AG09319 (cell line): ENCODE results near the gene PRM1.

Experiments used
- DNase-seq: peaks from one replicate; pipeline ENCODE4 v3.0.0-alpha.2; 2010; ENCODE audit warnings: low read depth; ENCODE audit errors: extremely low read depth
- TF ChIP-seq, protein P1 (sequence below): IDR thresholded peaks from 2 replicates; pipeline ENCODE4 v1.5.1; 2011; ENCODE audit warnings: low read depth, mild to moderate bottlenecking, inconsistent platforms, low read length, moderate library complexity

Gene PRM1

DNA sequence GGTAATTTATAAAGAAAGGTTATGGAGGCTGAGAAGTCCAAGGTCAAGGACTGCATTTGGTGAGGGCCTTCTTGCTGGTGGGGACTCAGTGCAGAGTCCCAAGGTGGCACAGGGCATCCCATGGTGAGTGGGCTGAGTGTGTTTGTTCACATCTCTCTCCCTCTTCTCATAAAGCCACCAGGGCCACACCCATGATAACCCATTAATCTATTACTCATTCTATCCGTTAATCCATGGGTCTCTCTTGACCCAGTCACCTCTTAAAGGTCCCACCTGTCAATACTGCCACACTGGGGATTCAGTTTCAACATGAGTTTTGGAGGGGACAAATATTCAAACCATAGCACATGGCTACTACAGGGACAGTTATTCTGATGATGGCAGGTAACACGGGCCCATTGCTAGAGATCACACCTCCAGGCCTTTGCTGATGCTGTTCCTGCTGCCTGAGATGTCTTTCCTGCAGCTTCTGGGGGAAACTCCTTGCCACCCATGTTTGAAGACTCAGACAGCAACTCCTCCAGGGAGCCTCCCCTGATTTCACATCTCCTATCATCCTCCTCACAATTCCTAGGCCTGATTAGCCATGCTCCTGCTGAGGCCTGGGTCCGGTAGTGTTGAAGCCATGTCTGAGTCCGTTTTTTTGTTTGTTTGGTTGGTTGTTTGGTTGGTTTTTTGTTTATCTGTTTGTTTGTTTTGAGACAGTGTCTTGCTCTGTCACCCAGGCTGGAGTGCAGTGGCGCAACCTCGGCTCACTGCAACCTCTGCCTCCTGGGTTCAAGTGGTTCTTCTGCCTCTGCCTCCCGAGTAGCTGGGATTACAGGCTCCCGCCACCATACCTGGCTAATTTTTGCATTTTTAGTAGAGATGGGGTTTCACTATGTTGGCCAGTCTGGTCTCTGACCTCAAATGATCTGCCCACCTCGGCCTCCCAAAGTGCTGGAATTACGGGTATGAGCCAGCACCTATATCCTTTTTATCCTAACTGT lies 41.2 kb downstream of the PRM1 start:
- TF ChIP-seq, protein P1, sequence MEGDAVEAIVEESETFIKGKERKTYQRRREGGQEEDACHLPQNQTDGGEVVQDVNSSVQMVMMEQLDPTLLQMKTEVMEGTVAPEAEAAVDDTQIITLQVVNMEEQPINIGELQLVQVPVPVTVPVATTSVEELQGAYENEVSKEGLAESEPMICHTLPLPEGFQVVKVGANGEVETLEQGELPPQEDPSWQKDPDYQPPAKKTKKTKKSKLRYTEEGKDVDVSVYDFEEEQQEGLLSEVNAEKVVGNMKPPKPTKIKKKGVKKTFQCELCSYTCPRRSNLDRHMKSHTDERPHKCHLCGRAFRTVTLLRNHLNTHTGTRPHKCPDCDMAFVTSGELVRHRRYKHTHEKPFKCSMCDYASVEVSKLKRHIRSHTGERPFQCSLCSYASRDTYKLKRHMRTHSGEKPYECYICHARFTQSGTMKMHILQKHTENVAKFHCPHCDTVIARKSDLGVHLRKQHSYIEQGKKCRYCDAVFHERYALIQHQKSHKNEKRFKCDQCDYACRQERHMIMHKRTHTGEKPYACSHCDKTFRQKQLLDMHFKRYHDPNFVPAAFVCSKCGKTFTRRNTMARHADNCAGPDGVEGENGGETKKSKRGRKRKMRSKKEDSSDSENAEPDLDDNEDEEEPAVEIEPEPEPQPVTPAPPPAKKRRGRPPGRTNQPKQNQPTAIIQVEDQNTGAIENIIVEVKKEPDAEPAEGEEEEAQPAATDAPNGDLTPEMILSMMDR, result no peak
- DNase-seq, result no peak

DNA sequence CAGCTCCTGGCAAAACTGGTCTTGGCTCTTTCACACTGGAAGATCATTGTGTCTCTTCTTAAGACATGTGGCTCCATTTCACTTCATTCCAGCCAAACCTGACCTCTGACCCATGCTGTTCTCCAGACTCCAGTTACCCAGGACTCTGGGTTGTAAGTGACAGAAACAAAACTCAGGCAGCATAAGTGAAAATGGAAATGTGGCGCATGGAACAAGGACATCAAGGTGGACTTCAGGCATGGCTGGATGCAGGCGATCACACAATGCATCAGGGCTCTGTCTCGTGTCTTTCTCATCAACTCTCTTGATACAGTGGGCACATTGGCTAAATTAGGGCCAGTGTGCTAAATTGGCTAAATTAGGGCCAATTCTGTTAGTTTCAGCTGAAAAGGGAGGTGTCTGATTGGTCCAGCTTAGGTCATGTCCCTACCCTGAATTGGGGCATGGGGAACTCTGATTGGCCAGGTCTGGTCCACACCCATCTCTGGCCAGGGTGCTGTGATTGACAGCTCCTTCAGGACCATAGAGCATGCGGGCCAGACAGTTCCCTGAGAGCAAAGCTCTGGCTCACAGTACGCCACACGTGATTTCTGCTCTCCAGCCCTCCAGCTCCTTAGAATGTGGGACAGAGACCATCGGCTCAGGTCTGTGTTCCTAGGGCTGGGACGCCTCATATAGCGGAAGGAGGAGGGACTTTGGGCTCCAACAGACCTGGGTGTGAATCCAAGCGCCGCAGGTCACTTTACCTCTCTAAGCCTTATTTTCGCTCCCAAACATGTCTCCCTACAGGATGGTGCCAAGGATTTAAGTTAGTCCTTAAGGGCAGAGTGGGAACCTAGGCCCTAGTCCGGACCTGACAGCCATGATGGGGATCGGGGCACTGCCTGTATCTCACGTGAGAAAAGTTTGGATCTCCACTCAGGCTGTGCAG lies 42.6 kb downstream of the PRM1 start:
- TF ChIP-seq, protein P1, result no peak
- DNase-seq, result no peak

DNA sequence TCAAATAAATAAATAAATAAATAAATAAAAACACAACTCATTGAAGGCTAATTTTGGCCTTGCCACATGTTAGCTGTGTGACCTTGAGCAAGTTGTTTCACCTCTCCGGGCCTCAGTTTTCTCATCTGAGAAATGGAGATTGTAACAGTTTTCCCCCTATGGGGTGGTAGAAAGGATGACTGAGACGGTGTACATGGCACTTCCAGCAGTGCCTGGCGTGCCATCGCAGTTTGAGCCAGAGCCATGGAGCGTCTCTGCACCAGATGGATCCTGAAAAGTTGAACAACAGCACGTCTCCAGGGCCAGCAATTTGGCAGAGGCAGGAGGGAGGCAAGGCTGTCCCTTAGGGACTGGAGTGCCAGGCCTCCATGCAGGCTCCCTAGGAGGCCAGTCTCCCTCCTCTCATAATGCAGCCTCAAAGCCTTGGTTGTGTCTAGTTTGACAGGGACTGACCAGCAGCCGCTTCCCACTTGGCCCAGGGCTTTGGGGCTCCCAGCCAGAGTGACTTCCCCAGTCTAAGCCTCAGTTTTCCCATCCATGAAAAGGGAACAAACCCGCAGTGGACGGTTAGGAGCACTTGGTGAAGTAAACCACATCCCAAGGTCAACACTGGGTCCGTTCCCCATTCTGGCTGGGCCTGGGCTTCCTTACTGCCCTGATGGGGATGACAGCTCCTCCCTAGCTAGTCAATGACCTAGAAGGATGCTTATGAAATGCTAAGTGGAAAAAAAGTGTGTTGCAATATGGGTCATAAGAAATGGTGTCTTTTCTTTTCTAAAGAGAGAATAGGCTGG lies 44.5 kb downstream of the PRM1 start:
- TF ChIP-seq, protein P1, result no peak
- DNase-seq, result no peak

DNA sequence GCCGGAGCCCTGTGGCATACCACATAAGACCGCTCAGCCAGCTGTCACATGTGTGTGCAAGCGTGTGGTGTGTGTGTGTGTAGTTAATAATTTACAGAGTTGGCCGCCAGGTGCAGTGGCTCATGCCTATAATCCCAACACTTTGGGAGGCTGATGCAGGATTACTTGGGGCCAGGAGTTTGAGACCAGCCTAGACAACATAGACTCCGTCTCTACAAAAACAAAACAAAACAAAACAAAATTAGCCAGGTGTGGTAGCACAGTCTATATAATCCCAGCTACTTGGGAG lies 45.5 kb downstream of the PRM1 start:
- TF ChIP-seq, protein P1, result no peak

DNA sequence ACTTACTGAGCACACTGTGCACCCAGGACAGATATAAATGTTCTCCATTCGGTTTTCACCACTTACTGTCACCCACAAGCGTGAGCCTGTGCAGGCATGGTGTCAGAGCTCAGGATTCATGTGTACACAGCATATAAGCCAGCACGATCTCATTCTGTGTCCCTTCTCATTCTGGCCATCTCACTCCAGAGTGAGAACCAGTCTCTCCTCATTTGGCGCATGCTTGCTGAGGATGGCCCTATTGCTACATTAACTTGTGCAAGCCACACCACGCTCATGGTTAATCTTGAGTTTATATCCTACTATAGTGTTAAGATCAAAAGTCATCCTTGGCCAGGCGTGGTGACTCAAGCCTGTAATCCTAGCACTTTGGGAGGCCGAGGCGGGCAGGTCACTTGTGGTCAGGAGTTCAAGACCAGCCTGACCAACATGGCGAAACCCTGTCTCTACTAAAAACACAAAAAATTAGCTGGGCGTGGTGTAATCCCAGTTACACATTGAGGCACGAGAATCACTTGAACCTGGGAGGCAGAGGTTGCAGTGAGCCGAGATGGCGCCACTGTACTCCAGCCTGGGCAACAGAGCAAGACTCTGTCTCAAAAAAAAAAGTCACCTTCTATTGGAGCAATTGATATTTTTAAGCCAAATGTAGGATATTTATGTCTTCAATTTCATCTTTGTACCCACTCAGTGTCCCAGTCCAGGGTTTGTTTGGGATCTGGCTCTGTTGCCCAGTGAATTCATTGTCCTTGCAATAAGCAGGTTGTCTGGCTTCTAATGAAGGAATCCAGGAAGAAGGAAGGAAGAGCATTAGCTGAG lies 46.0 kb downstream of the PRM1 start:
- no peak for DNase-seq

More for the DNA sequence above, 45.5 kb downstream of the PRM1 start:
- DNase-seq, result no peak

More for the DNA sequence above, 46.0 kb downstream of the PRM1 start:
- TF ChIP-seq, protein P1, result no peak
